Measurements from ENCODE around the gene POLR1A. TPM values are rescaled to one million over a fixed set of nuclear protein-coding genes. Genes with fewer than 3 reads are reported as not detected.

Gene POLR1A
- total RNA-seq, 1 experiment from 2014 or later, result 62.7 TPM

DNA sequence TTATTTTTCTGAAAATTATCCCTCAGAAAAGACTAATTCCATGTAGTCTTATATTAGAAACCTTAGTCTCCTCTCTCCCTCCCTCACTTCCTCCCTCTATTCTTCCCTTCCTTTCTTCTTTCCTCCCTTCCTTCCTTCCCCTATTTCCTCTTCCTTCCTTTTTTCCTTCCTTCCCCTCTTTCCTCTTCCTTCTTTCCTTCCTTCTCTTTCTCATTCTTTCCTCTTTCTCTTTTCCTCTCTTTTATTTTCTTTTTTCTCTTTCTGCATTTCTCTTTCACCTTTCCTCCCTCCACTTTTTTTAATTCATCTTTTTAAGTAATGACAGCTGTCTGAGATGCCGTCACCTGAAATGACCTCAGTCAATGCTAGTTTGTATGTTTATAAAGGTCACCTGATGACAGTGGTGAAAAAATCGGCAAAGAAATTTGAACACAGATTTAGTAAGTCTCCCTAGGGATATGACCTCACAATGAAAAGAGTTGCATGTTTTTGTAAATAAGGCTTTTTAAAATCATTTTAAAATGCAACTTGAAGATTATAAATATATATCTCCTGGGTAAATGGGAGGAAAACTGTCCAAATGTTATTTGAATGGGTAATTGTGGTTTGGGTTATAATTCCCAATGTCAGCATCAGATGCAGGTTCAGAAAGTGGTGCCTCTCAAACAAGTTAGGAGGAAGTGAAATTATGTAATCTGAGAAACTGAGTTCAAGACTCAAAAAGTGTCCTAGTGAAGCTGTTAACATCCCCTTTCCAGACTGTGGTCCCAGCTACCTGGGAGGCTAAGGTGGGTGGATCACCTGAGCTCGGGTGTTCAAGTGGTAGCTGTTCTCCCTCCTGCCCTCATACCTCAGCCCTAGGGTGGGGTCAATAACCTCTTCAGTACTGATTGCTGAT, 126.6 kb downstream of the POLR1A start:
- no peaks in the 10 kb centered on the region for H3K79me2 ChIP-seq (ENCODE audit: insufficient read depth, low read length)
- H2BK12ac ChIP-seq (ENCODE audit: insufficient read length, low read depth, low read length), result no peak overlapping the region
- Mint-ChIP-seq H3K9me3 (peaks cover 0 to 2% of the 10 kb centered on the region in 2 experiments; a peak in 2 of 5 replicates), H3K27ac (no peak overlapping the region), H3K27me3 (ENCODE audit: low read depth) (peaks cover 22% of the 10 kb centered on the region), H3K36me3 (ENCODE audit: insufficient read depth in 1 of 3, low read depth in 3 of 3) (no peaks in the 10 kb centered on the region), H3K4me3 (no peak overlapping the region), H3K4me1 (no peaks in the 10 kb centered on the region)
- no peaks in the 10 kb centered on the region for H3K9me3 ChIP-seq (ENCODE audit: control insufficient read depth, low read depth, low read length)
- H2BK5ac ChIP-seq (ENCODE audit: insufficient read length, low read length), result no peak overlapping the region
- H3K4me2 ChIP-seq (ENCODE audit: insufficient read depth, insufficient read length, low read length), result no peak overlapping the region
- H3K27me3 ChIP-seq (ENCODE audit: insufficient read depth, low read length), result no peaks in the 10 kb centered on the region
- no peak overlapping the region for H3K56ac ChIP-seq (ENCODE audit: insufficient read length, low read depth, low read length)
- no peak overlapping the region for H2BK120ac ChIP-seq (ENCODE audit: low read depth, low read length, poor library complexity, severe bottlenecking)
- no peak overlapping the region for H4K91ac ChIP-seq (ENCODE audit: insufficient read length, low read depth, low read length)
- H3K9ac ChIP-seq (ENCODE audit: extremely low read depth, insufficient read length, low read length), result no peak overlapping the region
- no peak overlapping the region for H2BK20ac ChIP-seq (ENCODE audit: low read depth, low read length, poor library complexity, severe bottlenecking)
- no peak overlapping the region for H4K5ac ChIP-seq (ENCODE audit: insufficient read length, low read depth, low read length)
- no peak overlapping the region for H4K8ac ChIP-seq (replicated peaks; ENCODE audit: insufficient read length, low read depth, low read length)
- WGBS (ENCODE audit: extremely low coverage, insufficient read length, low lambda C conversion rate), result no CpG with 5 or more reads among the region's 3 CpGs
- no peak overlapping the region for H3K27ac ChIP-seq (ENCODE audit: insufficient read length, low read depth, low read length)
- H2BK15ac ChIP-seq (ENCODE audit: low read depth, low read length), result no peak overlapping the region
- no peak overlapping the region for H2AK5ac ChIP-seq (ENCODE audit: insufficient read length, low read length)
- H3K14ac ChIP-seq (ENCODE audit: insufficient read depth, low read length), result no peak overlapping the region
- no peak for DNase-seq
- no peak overlapping the region for H3K4ac ChIP-seq (ENCODE audit: low read depth, low read length)
- H2AFZ ChIP-seq (ENCODE audit: low read length), result no peak overlapping the region
- H3K18ac ChIP-seq (ENCODE audit: insufficient read length, low read depth, low read length), result no peak overlapping the region
- TF ChIP-seq CTCF (conservative IDR thresholded peaks at IDR 0.05), result no peak
- no peaks in the 10 kb centered on the region for H3K4me1 ChIP-seq (ENCODE audit: insufficient read depth, low read length)
- no peak overlapping the region for H3T11ph ChIP-seq (ENCODE audit: low read length)
- no peaks in the 10 kb centered on the region for H3K79me1 ChIP-seq (ENCODE audit: insufficient read depth, low read depth, low read length, poor library complexity, severe bottlenecking)
- H3K23ac ChIP-seq (ENCODE audit: insufficient read length, low read depth, low read length), result no peak overlapping the region
- H3K23me2 ChIP-seq (ENCODE audit: insufficient read length, low read depth, low read length, poor library complexity, severe bottlenecking), result no peaks in the 10 kb centered on the region
- no peaks in the 10 kb centered on the region for H4K20me1 ChIP-seq (ENCODE audit: control insufficient read depth, insufficient read depth, insufficient read length)
